ENCODE measurements around the gene WBP1.

DNA sequence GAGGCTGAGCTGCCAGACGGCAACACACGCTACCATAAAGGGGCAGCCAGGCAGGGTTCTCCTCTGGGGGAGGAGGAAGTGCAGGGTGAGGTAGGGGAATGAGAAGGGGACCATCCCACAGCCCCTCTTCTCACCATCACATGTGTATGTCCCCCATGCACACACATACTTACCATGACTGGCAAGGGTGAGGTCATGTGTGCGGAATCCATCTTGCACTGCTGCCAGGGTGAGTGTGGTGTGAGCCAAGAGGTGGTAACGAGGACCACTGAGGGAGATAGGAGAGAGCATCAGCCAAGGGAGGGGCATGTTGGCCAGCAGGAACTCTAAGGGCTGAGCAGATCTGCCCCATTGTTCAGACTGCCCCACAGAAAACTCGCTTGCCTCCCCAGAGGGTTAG lies 29.6 kb upstream of the WBP1 start:
- TF ChIP-seq, protein P1, sequence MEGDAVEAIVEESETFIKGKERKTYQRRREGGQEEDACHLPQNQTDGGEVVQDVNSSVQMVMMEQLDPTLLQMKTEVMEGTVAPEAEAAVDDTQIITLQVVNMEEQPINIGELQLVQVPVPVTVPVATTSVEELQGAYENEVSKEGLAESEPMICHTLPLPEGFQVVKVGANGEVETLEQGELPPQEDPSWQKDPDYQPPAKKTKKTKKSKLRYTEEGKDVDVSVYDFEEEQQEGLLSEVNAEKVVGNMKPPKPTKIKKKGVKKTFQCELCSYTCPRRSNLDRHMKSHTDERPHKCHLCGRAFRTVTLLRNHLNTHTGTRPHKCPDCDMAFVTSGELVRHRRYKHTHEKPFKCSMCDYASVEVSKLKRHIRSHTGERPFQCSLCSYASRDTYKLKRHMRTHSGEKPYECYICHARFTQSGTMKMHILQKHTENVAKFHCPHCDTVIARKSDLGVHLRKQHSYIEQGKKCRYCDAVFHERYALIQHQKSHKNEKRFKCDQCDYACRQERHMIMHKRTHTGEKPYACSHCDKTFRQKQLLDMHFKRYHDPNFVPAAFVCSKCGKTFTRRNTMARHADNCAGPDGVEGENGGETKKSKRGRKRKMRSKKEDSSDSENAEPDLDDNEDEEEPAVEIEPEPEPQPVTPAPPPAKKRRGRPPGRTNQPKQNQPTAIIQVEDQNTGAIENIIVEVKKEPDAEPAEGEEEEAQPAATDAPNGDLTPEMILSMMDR (IDR thresholded peaks at IDR 0.05; ENCODE audit: low read length), result no peak
- no peak for TF ChIP-seq EZH2 (IDR thresholded peaks at IDR 0.05; ENCODE audit: borderline replicate concordance, low read length)

Data from OCI-LY1 (cell line).